Measurements from ENCODE around the gene AMZ2.
"Not testable (repeated sequence)": the region's sequence is repeated elsewhere in the genome, so short reads cannot be mapped to it uniquely, and the experiment has no call there.

AMZ2 gene

DNA sequence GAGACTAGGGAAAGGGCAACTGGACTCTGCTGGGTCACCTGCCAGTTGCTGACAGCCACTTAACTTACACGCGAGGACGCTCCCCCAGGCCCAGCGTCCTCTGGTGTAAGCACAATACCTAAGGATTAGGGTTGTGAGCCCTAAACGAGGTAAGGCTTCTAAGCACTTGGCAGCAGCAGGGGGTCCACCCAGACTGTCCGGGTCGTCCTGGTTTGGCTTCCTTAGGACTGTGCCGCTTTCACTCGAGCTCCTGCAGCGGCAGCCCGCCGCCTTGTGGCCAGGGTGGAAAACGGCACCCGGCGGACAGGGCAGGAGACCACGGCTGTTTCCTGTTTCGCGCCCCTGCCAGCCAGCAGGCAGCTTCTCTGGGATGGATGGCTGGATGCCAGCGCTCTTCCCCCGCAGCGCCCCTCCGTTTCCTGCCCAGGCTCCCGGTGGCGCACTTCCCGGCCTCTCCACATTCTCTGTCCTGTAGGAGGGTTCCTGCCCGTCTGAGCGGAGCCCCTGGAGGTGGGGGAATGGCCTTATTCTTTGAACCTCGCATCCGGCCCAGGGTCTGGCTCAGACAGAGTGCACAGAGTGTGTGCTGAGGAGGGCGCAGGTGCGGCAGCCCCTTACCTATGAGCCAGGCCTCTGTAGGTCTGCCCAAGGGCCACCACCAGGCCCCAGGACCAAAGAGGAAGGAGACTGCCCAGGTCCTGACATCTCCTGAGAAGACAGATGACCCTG is 47.0 kb upstream of the AMZ2 start:
- Histone ChIP-seq H3K9ac (ENCODE audit: low read length) (peak overlapping the region; percentile 60), H3K79me2 (ENCODE audit: low read length) (peaks cover 2% of the 10 kb centered on the region; the same call in 1 of the 2 replicates), H3K4me2 (ENCODE audit: low read length) (peak overlapping the region; percentile 97), H4K20me1 (ENCODE audit: insufficient read depth, low read length) (no peaks in the 10 kb centered on the region), H3K4me3 (ENCODE audit: low read length) (peak overlapping the region; percentile 80), H3K27me3 (ENCODE audit: low read depth, low read length) (peaks cover 8% of the 10 kb centered on the region), H2AFZ (ENCODE audit: low read depth, low read length) (peak overlapping the region; percentile 92), H3K36me3 (replicated peaks; ENCODE audit: low read depth, low read length) (no peaks in the 10 kb centered on the region), H3K27ac (ENCODE audit: low read length) (no peak overlapping the region), H3K9me3 (ENCODE audit: insufficient read depth, low read length) (no peaks in the 10 kb centered on the region), H3K4me1 (ENCODE audit: low read length) (peaks cover 19% of the 10 kb centered on the region)
- TF ChIP-seq, protein P1, sequence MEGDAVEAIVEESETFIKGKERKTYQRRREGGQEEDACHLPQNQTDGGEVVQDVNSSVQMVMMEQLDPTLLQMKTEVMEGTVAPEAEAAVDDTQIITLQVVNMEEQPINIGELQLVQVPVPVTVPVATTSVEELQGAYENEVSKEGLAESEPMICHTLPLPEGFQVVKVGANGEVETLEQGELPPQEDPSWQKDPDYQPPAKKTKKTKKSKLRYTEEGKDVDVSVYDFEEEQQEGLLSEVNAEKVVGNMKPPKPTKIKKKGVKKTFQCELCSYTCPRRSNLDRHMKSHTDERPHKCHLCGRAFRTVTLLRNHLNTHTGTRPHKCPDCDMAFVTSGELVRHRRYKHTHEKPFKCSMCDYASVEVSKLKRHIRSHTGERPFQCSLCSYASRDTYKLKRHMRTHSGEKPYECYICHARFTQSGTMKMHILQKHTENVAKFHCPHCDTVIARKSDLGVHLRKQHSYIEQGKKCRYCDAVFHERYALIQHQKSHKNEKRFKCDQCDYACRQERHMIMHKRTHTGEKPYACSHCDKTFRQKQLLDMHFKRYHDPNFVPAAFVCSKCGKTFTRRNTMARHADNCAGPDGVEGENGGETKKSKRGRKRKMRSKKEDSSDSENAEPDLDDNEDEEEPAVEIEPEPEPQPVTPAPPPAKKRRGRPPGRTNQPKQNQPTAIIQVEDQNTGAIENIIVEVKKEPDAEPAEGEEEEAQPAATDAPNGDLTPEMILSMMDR (IDR thresholded peaks at IDR 0.05; ENCODE audit: low read depth, low read length) = peak; percentile 74
- no peak for TF ChIP-seq EZH2phosphoT487 (IDR thresholded peaks at IDR 0.05; ENCODE audit: low read depth)

DNA sequence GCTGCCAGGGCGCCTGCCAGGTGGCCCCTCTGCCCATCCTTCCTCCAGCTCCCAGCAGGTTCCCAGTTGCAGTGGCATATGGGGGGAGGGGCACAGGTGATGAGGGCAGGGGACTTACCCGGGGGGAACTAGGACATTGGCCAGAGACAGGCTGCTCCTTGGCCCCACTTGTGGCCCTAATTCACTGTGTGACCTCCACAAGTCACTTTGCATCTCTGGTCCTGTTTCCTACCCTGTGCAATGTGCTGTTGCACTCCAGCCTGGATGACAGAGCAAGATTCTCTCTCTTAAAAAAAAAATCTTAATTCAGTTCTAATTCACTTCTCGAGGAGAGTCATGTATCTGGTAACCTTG is 46.4 kb upstream of the AMZ2 start:
- H3K27me3 ChIP-seq (ENCODE audit: low read depth, low read length); H3K9me3 ChIP-seq (ENCODE audit: insufficient read depth, low read length); H3K79me2 ChIP-seq (ENCODE audit: low read length); H4K20me1 ChIP-seq (ENCODE audit: insufficient read depth, low read length); H3K36me3 ChIP-seq (replicated peaks; ENCODE audit: low read depth, low read length); H3K27ac ChIP-seq (ENCODE audit: low read length): not testable (repeated sequence)
- Histone ChIP-seq H3K9ac (ENCODE audit: low read length) (peak overlapping the region; percentile 60; the same call in 1 of the 2 replicates), H3K4me1 (ENCODE audit: low read length) (peaks cover 19% of the 10 kb centered on the region), H3K4me2 (ENCODE audit: low read length) (peak overlapping the region; percentile 97), H2AFZ (ENCODE audit: low read depth, low read length) (0 out of 2 replicates have a peak overlapping the region, but pooled peaks have one; percentile 92), H3K4me3 (ENCODE audit: low read length) (peak overlapping the region; percentile 80)

DNA sequence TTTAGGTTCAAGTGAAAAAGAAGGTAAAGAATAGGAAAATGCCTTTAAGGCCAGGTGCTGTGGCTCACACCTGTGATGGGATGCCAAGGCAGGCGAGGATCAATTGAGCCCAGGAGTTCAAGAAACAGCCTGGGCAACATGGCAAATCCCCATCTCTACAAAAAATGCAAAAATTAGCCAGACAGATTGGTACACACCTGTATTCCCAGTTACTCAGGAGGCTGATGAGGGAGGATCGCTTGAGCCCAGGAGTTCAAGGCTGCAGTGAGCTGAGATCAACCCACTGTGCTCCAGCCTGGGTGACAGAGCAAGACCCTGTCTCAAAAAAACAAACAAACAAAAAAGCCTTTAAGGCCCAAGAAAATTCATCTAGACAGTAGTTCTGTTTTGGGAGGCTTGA is 45.5 kb upstream of the AMZ2 start:
- H3K4me3 ChIP-seq (ENCODE audit: low read length); H4K20me1 ChIP-seq (ENCODE audit: insufficient read depth, low read length); H3K4me2 ChIP-seq (ENCODE audit: low read length); H3K9me3 ChIP-seq (ENCODE audit: insufficient read depth, low read length); H3K27ac ChIP-seq (ENCODE audit: low read length); H3K9ac ChIP-seq (ENCODE audit: low read length); H3K36me3 ChIP-seq (replicated peaks; ENCODE audit: low read depth, low read length); H2AFZ ChIP-seq (ENCODE audit: low read depth, low read length); H3K27me3 ChIP-seq (ENCODE audit: low read depth, low read length): not testable (repeated sequence)
- H3K4me1 ChIP-seq (ENCODE audit: low read length) = peaks cover 26% of the 10 kb centered on the region
- H3K79me2 ChIP-seq (ENCODE audit: low read length) = peaks cover 17% of the 10 kb centered on the region

DNA sequence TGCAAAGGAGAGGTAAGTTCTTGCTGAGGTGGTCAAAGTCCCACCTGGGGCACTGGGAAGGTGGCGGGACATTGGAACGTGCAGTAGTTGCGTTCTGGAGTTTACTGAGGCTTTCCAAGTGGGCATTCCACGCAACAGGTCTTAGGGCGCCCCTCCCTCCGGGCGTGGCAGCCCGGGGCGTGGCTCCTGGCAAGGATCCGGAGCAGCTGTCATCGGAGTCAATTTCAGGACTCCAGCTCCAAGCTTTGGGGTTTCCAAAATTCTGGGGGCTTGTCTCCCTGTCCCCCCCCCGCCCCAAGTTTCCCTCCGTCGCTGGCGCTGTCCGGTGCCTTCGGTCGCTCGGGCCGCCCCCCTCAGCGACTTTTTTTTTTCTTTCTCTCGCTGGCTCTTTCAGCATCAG is 43.1 kb upstream of the AMZ2 start:
- H3K9ac ChIP-seq (ENCODE audit: low read length) = peak overlapping the region; percentile 76
- no peak overlapping the region for H2AFZ ChIP-seq (ENCODE audit: low read depth, low read length)
- H3K27me3 ChIP-seq (ENCODE audit: low read depth, low read length) = no peaks in the 10 kb centered on the region
- H3K4me1 ChIP-seq (ENCODE audit: low read length) = peaks cover 26% of the 10 kb centered on the region
- peak overlapping the region; percentile 86 for H3K4me3 ChIP-seq (ENCODE audit: low read length)
- H3K4me2 ChIP-seq (ENCODE audit: low read length) = peak overlapping the region; percentile 75
- no peaks in the 10 kb centered on the region for H3K9me3 ChIP-seq (ENCODE audit: insufficient read depth, low read length)
- H4K20me1 ChIP-seq (ENCODE audit: insufficient read depth, low read length) = no peaks in the 10 kb centered on the region
- TF ChIP-seq EZH2phosphoT487 (IDR thresholded peaks at IDR 0.05; ENCODE audit: low read depth) = no peak
- TF ChIP-seq, protein P1 (IDR thresholded peaks at IDR 0.05; ENCODE audit: low read depth, low read length) = no peak
- peaks cover 21% of the 10 kb centered on the region for H3K79me2 ChIP-seq (ENCODE audit: low read length)
- peak overlapping the region; percentile 22; the same call in 1 of the 2 replicates for H3K27ac ChIP-seq (ENCODE audit: low read length)
- H3K36me3 ChIP-seq (replicated peaks; ENCODE audit: low read depth, low read length) = no peaks in the 10 kb centered on the region

- H3K4me2 ChIP-seq (ENCODE audit: low read length) = peak overlapping the region; percentile 82
- no peaks in the 10 kb centered on the region for H4K20me1 ChIP-seq (ENCODE audit: insufficient read depth, low read length)
- H3K9me3 ChIP-seq (ENCODE audit: insufficient read depth, low read length) = no peaks in the 10 kb centered on the region
- no peaks in the 10 kb centered on the region for H3K27me3 ChIP-seq (ENCODE audit: low read depth, low read length)
- peak overlapping the region; percentile 77 for H3K9ac ChIP-seq (ENCODE audit: low read length)
- peaks cover 4% of the 10 kb centered on the region for H3K36me3 ChIP-seq (replicated peaks; ENCODE audit: low read depth, low read length)
- H3K79me2 ChIP-seq (ENCODE audit: low read length) = peaks cover 21% of the 10 kb centered on the region
- TF ChIP-seq, protein P1 (IDR thresholded peaks at IDR 0.05; ENCODE audit: low read depth, low read length) = peak; percentile 69
- TF ChIP-seq EZH2phosphoT487 (IDR thresholded peaks at IDR 0.05; ENCODE audit: low read depth) = no peak
- H2AFZ ChIP-seq (ENCODE audit: low read depth, low read length) = peak overlapping the region; percentile 56; the same call in 1 of the 2 replicates
- peak overlapping the region; percentile 86 for H3K4me3 ChIP-seq (ENCODE audit: low read length)
- peaks cover 23% of the 10 kb centered on the region for H3K4me1 ChIP-seq (ENCODE audit: low read length)
- peak overlapping the region; percentile 70 for H3K27ac ChIP-seq (ENCODE audit: low read length)
Observed at GRCh38 chr17:68205251-68205807, 42.5 kb upstream of the AMZ2 start.

Data from OCI-LY3 (cell line).